Tibial nerve (tissue), 4 donors: Measurements from ENCODE around the gene PCLO. TPM values are rescaled to one million over a fixed set of nuclear protein-coding genes. Genes with fewer than 3 reads are reported as not detected.

Experiments used
- DNase-seq, 2 donors: peaks; one replicate each; pipeline ENCODE4 v3.0.0-alpha.2; 2019; ENCODE audit warnings: low spot score in 2 of 2
- H3K27ac ChIP-seq, 4 donors: fragments of 200-600 bp; sonication (generic) in 3 of 4; one replicate each; pipeline ENCODE4 v1.5.1; 2017 to 2019; ENCODE audit warnings: mild to moderate bottlenecking in 1 of 4
- H3K27me3 ChIP-seq, 2 donors: fragments of 200-600 bp; sonication (generic) in 1 of 2; one replicate each; pipeline versions ENCODE4 v1.5.1 to v1.6.0; 2017 to 2019
- H3K36me3 ChIP-seq, 3 donors: fragments of 200-600 bp; sonication (generic); one replicate each; pipeline ENCODE4 v1.5.1; 2018 to 2019
- H3K4me1 ChIP-seq, 4 donors: fragments of 200-600 bp; sonication (generic) in 3 of 4; one replicate each; pipeline ENCODE4 v1.5.1; 2017 to 2019
- H3K4me3 ChIP-seq, 4 donors: fragments of 200-600 bp; sonication (generic) in 3 of 4; one replicate each; pipeline ENCODE4 v1.5.1; 2017 to 2019; ENCODE audit warnings: mild to moderate bottlenecking in 1 of 4, moderate library complexity in 1 of 4
- H3K9me3 ChIP-seq, 4 donors: fragments of 200-600 bp; sonication (generic) in 3 of 4; one replicate each; pipeline ENCODE4 v1.5.1; 2017 to 2019
- CTCF ChIP-seq, 5 experiments: fragments of 200-600 bp in 3 of 5; fragments of 450-650 bp in 2 of 5; sonication (generic) in 3 of 5; IDR thresholded peaks; one replicate each; pipeline ENCODE4 v1.5.1; 2016 to 2019; ENCODE audit warnings: antibody characterized with exemption in 5 of 5, mild to moderate bottlenecking in 3 of 5, moderate library complexity in 2 of 5
- EP300 ChIP-seq, 2 donors: sonication (generic); formaldehyde crosslinking; IDR thresholded peaks; one replicate each; pipeline ENCODE4 v1.6.1; 2017; ENCODE audit warnings: antibody characterized with exemption in 2 of 2, mild to moderate bottlenecking in 1 of 2
- POLR2A ChIP-seq, 2 donors: fragments of 450-650 bp; IDR thresholded peaks; one replicate each; pipeline ENCODE4 v1.6.1; 2017; ENCODE audit warnings: antibody characterized with exemption in 2 of 2, mild to moderate bottlenecking in 2 of 2, moderate library complexity in 2 of 2
- WGBS, 2 donors: methylation state at CpG; one replicate each; pipeline ENCODE4 v1.1.5; 2018; 5-methylcytosine and 5-hydroxymethylcytosine counted together
- total RNA-seq, 4 donors: library from RNA; depleted of rRNA; stranded (reverse); fragments of >200 nt; gene quantifications; one replicate each; pipeline ENCODE4 v1.1.0, GENCODE V29; 2016

The PCLO gene
- total RNA-seq, 4 donors from 2014 or later, result under 0.01 to 0.78 (median 0.52) TPM

GRCh38 chr7:82789883-82790609 lies 372.6 kb downstream of the PCLO start:
- 46 to 51% methylated on average over 5 of the region's 5 CpGs for WGBS, 2 donors
- no peaks in the 10 kb centered on the region for H3K27me3 ChIP-seq
- H3K4me1 ChIP-seq, result no peaks in the 10 kb centered on the region
- H3K27ac ChIP-seq, result no peak overlapping the region
- no peak for DNase-seq
- no peak overlapping the region for H3K4me3 ChIP-seq
- H3K36me3 ChIP-seq, result no peaks in the 10 kb centered on the region
- TF ChIP-seq CTCF (IDR thresholded peaks at IDR 0.05), result no peak
- TF ChIP-seq POLR2A (IDR thresholded peaks at IDR 0.05), result no peak
- TF ChIP-seq EP300 (IDR thresholded peaks at IDR 0.05), result no peak
- H3K9me3 ChIP-seq, result no peaks in the 10 kb centered on the region

GRCh38 chr7:82778021-82778420 lies 384.7 kb downstream of the PCLO start:
- no peak for DNase-seq
- Histone ChIP-seq H3K4me3 (no peak overlapping the region), H3K36me3 (no peaks in the 10 kb centered on the region), H3K27me3 (no peaks in the 10 kb centered on the region), H3K27ac (no peak overlapping the region), H3K9me3 (no peaks in the 10 kb centered on the region), H3K4me1 (no peaks in the 10 kb centered on the region)
- TF ChIP-seq EP300 (IDR thresholded peaks at IDR 0.05) (no peak), POLR2A (IDR thresholded peaks at IDR 0.05) (no peak), CTCF (IDR thresholded peaks at IDR 0.05) (no peak)
- 41% methylated on average over 1 of the region's 1 CpG for WGBS, 2 donors

- WGBS, 2 donors, result 63 to 64% methylated on average over 3 of the region's 3 CpGs
- DNase-seq, result no peak
- no peaks in the 10 kb centered on the region for H3K9me3 ChIP-seq
- no peak for TF ChIP-seq POLR2A (IDR thresholded peaks at IDR 0.05)
- TF ChIP-seq CTCF (IDR thresholded peaks at IDR 0.05), result no peak
- no peak for TF ChIP-seq EP300 (IDR thresholded peaks at IDR 0.05)
- no peaks in the 10 kb centered on the region for H3K36me3 ChIP-seq
- no peak overlapping the region for H3K27ac ChIP-seq
- no peak overlapping the region for H3K4me3 ChIP-seq
- no peaks in the 10 kb centered on the region for H3K27me3 ChIP-seq
- no peaks in the 10 kb centered on the region for H3K4me1 ChIP-seq
Measured at GRCh38 chr7:82762880-82763279, 399.8 kb downstream of the PCLO start.

GRCh38 chr7:82760831-82761230 lies 401.9 kb downstream of the PCLO start:
- no peak for DNase-seq
- no peaks in the 10 kb centered on the region for H3K4me1 ChIP-seq
- H3K27me3 ChIP-seq, result no peaks in the 10 kb centered on the region
- WGBS, 2 donors, result 77 to 80% methylated on average over 2 of the region's 2 CpGs
- H3K4me3 ChIP-seq, result no peak overlapping the region
- TF ChIP-seq POLR2A (IDR thresholded peaks at IDR 0.05) (no peak), CTCF (IDR thresholded peaks at IDR 0.05) (no peak), EP300 (IDR thresholded peaks at IDR 0.05) (no peak)
- H3K9me3 ChIP-seq, result no peaks in the 10 kb centered on the region
- H3K36me3 ChIP-seq, result no peaks in the 10 kb centered on the region
- no peak overlapping the region for H3K27ac ChIP-seq

- no peaks in the 10 kb centered on the region for H3K27me3 ChIP-seq
- TF ChIP-seq CTCF (IDR thresholded peaks at IDR 0.05), result no peak
- TF ChIP-seq EP300 (IDR thresholded peaks at IDR 0.05), result no peak
- TF ChIP-seq POLR2A (IDR thresholded peaks at IDR 0.05), result no peak
- H3K4me3 ChIP-seq, result no peak overlapping the region
- DNase-seq, result no peak
- H3K9me3 ChIP-seq, result no peaks in the 10 kb centered on the region
- no peaks in the 10 kb centered on the region for H3K4me1 ChIP-seq
- H3K27ac ChIP-seq, result no peak overlapping the region
- H3K36me3 ChIP-seq, result no peaks in the 10 kb centered on the region
Measured at GRCh38 chr7:82760074-82760473, 402.6 kb downstream of the PCLO start.
